GM12878 (cell line): ENCODE data around the gene DNAH5. TPM values are rescaled to one million over a fixed set of nuclear protein-coding genes. Genes with fewer than 3 reads are reported as not detected.

Experiments
- ATAC-seq: fragments of 200-7000 bp; cut with Tn5 transposase; 3 replicates; pipeline ENCODE4 v1.9.1; 2020; ENCODE audit warnings: mild to moderate bottlenecking, moderate library complexity
- BruUV-seq: library from RNA; stranded (reverse); fragments of 400-500 nt; replicated peaks from 2 replicates; lab custom pipeline; 2021; lab: Mats Ljungman, UMichigan
- CTCF ChIA-PET: fragments of 300-600 bp; sonication (Branson Sonifier 250); formaldehyde crosslinking; extraction: SDS; loops from one replicate; lab custom pipeline; 2021; ENCODE audit warnings: inconsistent platforms; lab: Yijun Ruan, JAX
- POLR2A ChIA-PET: fragments of 350-600 bp; formaldehyde crosslinking; extraction: SDS; loops from one replicate; lab custom pipeline; 2021; ENCODE audit warnings: inconsistent platforms; lab: Charles Lee
- RAD21 ChIA-PET: fragments of 300-600 bp; sonication (Branson Sonifier 250); formaldehyde crosslinking; loops from one replicate; lab custom pipeline; 2023; ENCODE audit warnings: antibody characterized with exemption; ENCODE audit not compliant: unreplicated experiment; lab: Charles Lee
- SMC1A ChIA-PET: fragments of 300-600 bp; sonication (Branson Sonifier 250); formaldehyde crosslinking; loops from one replicate; lab custom pipeline; 2023; ENCODE audit not compliant: unreplicated experiment, uncharacterized antibody; lab: Charles Lee
- DNase-seq: peaks from one replicate; pipeline ENCODE4 v3.0.0-alpha.2; 2011; ENCODE audit warnings: low read depth, low spot score
- FAIRE-seq: peaks from 3 replicates; lab custom pipeline; 2011; peaks lifted over from hg19 to GRCh38; lab: Jason Lieb, UNC
- H2AFZ ChIP-seq: 2 replicates; pipeline ENCODE4 v1.6.0; 2011; ENCODE audit warnings: low read depth, low read length, control low read depth; ENCODE audit not compliant: control insufficient read depth
- H3K27ac ChIP-seq: 2 replicates; pipeline ENCODE4 v1.5.1; 2011; ENCODE audit warnings: control low read depth; ENCODE audit not compliant: control insufficient read depth, insufficient read depth
- H3K27me3 ChIP-seq, 2 experiments: replicated peaks in 1 of 2; 2 replicates each; pipeline versions ENCODE4 v1.6.0 to v1.6.1; 2011; ENCODE audit warnings: low read length in 1 of 2; ENCODE audit not compliant: control insufficient read depth in 2 of 2, insufficient read depth in 2 of 2
- H3K36me3 ChIP-seq, 2 experiments: 2 replicates each; pipeline ENCODE4 v1.5.1; 2011; ENCODE audit warnings: low read length in 1 of 2; ENCODE audit not compliant: control insufficient read depth in 2 of 2, insufficient read depth in 2 of 2
- H3K4me1 ChIP-seq: 2 replicates; pipeline ENCODE4 v1.6.1; 2011; ENCODE audit warnings: mild to moderate bottlenecking, low read length, moderate library complexity, mixed read lengths; ENCODE audit not compliant: control insufficient read depth, insufficient read depth
- H3K4me2 ChIP-seq: 2 replicates; pipeline ENCODE4 v1.6.0; 2011; ENCODE audit warnings: control low read depth; ENCODE audit not compliant: control insufficient read depth, insufficient read depth
- H3K4me3 ChIP-seq: fragments of 200-600 bp; sonication (generic); 2 replicates; pipeline ENCODE4 v1.5.1; 2016
- H3K79me2 ChIP-seq: 2 replicates; pipeline ENCODE4 v1.6.0; 2011; ENCODE audit warnings: low read length; ENCODE audit not compliant: control insufficient read depth, insufficient read depth
- H3K9ac ChIP-seq: 2 replicates; pipeline ENCODE4 v1.8.0; 2011; ENCODE audit warnings: low read length, control low read depth, mixed read lengths; ENCODE audit not compliant: control insufficient read depth, insufficient read depth
- H3K9me3 ChIP-seq: replicated peaks from 3 replicates; pipeline ENCODE4 v1.5.1; 2011; ENCODE audit warnings: mild to moderate bottlenecking, low read length; ENCODE audit not compliant: control insufficient read depth, insufficient read depth
- H4K20me1 ChIP-seq: 2 replicates; pipeline ENCODE4 v1.6.0; 2011; ENCODE audit not compliant: control insufficient read depth, insufficient read depth
- GATAD2B ChIP-seq: fragments of 450-650 bp; conservative IDR thresholded peaks from 2 replicates; pipeline ENCODE4 v1.6.1; 2017; ENCODE audit warnings: low read depth, mild to moderate bottlenecking, moderate library complexity
- HCFC1 ChIP-seq: fragments of 150-350 bp; IDR thresholded peaks from 2 replicates; pipeline ENCODE4 v1.6.1; 2014; ENCODE audit warnings: low read length
- HDAC6 ChIP-seq: fragments of 200-600 bp; sonication (generic); IDR thresholded peaks from one replicate; pipeline ENCODE4 v1.8.0; 2017; ENCODE audit warnings: antibody characterized with exemption; ENCODE audit not compliant: unreplicated experiment
- MEF2B ChIP-seq: fragments of 450-650 bp; IDR thresholded peaks from 2 replicates; pipeline ENCODE4 v1.6.1; 2018; ENCODE audit warnings: mild to moderate bottlenecking, moderate library complexity; ENCODE audit not compliant: partially characterized antibody, poor library complexity, severe bottlenecking
- NFIC ChIP-seq: IDR thresholded peaks from 2 replicates; pipeline ENCODE4 v1.6.1; 2012; ENCODE audit warnings: low read depth, mild to moderate bottlenecking, inconsistent platforms, low read length, moderate library complexity
- RBBP5 ChIP-seq: fragments of 200-600 bp; sonication (generic); conservative IDR thresholded peaks from 2 replicates; pipeline ENCODE4 v1.6.1; 2016
- TCF12 ChIP-seq: IDR thresholded peaks from 2 replicates; pipeline ENCODE4 v1.6.1; 2011; ENCODE audit warnings: low read depth, mild to moderate bottlenecking, low read length
- ZNF384 ChIP-seq: IDR thresholded peaks from 2 replicates; pipeline ENCODE4 v1.6.1; 2012; ENCODE audit warnings: low read depth, mild to moderate bottlenecking, low read length, improper control_type of control experiment, borderline replicate concordance
- WGBS: methylation state at CpG from one replicate; pipeline ENCODE4 v1.1.6; 2016; ENCODE audit warnings: low lambda C conversion rate; ENCODE audit not compliant: insufficient replicate concordance, insufficient coverage; ENCODE audit errors: missing lambda C conversion rate; 5-methylcytosine and 5-hydroxymethylcytosine counted together
- in situ Hi-C: fragments of 300-500 bp; cut with MboI; formaldehyde crosslinking; loops from 9 replicates; pipeline ENCODE4 v1.14.3; 2018; ENCODE audit warnings: mixed read lengths
- intact Hi-C: fragments of 100-400 bp; cut with micrococcal nuclease; formaldehyde crosslinking; loops from one replicate; pipeline ENCODE4 v1.14.2; 2022; ENCODE audit not compliant: unreplicated experiment
- polyA plus RNA-seq, 11 experiments: library from polyadenylated mRNA; depleted of rRNA in 4 of 11; unstranded in 6 of 11; stranded (reverse) in 5 of 11; fragments of >200 nt; fragmentation: Nextera tagmentation in 4 of 11; fragmentation: Illumina TruSeq in 1 of 11; extraction: Ambion mirVana in 4 of 11; extraction: Trizol in 1 of 11; gene quantifications; 1 replicate in 1 of 11; 2 replicates in 10 of 11; pipeline versions ENCODE4 v1.2.1 to v1.2.3, GENCODE V29; 2011 to 2016; ENCODE audit warnings: inconsistent platforms in 2 of 11, missing spikeins in 2 of 11, low read depth in 1 of 11
- total RNA-seq, 4 experiments: library from RNA; depleted of rRNA in 3 of 4; stranded (reverse); fragments of >200 nt in 3 of 4; fragmentation: Illumina TruSeq in 1 of 4; extraction: Trizol in 1 of 4; gene quantifications; 2 replicates each; pipeline versions ENCODE4 v1.2.1 to v1.2.3, GENCODE V29; 2013 to 2021
- TF ChIP-seq, protein P1 (sequence below): fragments of 450-650 bp; IDR thresholded peaks from 2 replicates; pipeline ENCODE4 v1.6.1; 2018; ENCODE audit warnings: borderline replicate concordance, mild to moderate bottlenecking; ENCODE audit not compliant: partially characterized antibody

DNAH5 gene
- total and polyA plus RNA-seq, 10 of the 15 experiments (the other 5 are each of a cell fraction or from before 2014, with no cell fraction given) = under 0.01 to 0.30 (median 0.07) TPM; not detected in 7

DNA sequence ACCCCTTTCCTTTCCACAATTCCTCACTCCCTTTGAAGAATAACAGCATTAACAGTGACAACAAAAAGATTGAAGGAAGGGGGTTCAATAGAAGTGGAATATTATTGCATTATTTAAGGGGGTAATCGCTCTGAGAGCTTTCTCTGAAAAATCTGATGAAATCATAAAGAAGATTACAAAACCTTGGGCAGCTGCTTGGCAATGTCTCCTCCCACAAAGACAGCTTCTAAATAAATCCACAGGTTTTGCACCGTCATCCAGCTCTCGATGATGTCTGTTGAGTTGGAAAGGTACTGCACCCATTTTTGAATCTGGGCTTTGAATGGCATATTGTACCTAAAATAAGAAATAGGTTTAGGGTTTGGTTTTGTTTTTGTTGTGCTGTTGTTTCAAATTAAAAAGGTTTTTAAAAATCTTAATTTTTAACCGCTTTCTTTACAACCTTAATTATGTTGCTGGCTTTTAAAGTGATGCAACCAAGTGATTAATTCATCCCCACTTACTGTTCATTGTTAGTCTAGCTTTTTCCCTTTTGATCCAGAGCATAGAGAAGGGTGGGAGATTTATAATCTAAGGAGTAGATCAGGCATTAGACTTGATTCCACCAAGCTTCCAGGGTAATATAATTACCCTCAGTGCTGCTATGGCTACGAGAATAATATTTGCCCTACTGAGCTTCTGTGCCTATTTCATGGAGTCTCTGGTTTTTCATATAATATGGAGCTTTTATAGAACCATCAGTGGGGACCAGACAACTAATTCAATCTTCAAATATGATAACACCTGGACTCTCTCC, 85.0 kb downstream of the DNAH5 start (continued):
- TF ChIP-seq HCFC1 = no peak
- TF ChIP-seq, all 136 proteins: peak for 0

GRCh38 chr5:13843175-13843846, 101.2 kb downstream of the DNAH5 start:
- ChIA-PET CTCF (no interaction called here), SMC1A (no interaction called here)

More at GRCh38 chr5:13843175-13843846, 101.2 kb downstream of the DNAH5 start:
- Histone ChIP-seq H3K27me3 (no peaks in the 10 kb centered on the region), H2AFZ (no peak overlapping the region)
- intact Hi-C loops = no loop called here
- RAD21 ChIA-PET = no interaction called here
- FAIRE-seq = no peak
- TF ChIP-seq MEF2B (no peak), RBBP5 (no peak), HDAC6 (no peak), ZNF384 (no peak), TCF12 (no peak), NFIC (no peak), GATAD2B (no peak)
- TF ChIP-seq, protein P1, sequence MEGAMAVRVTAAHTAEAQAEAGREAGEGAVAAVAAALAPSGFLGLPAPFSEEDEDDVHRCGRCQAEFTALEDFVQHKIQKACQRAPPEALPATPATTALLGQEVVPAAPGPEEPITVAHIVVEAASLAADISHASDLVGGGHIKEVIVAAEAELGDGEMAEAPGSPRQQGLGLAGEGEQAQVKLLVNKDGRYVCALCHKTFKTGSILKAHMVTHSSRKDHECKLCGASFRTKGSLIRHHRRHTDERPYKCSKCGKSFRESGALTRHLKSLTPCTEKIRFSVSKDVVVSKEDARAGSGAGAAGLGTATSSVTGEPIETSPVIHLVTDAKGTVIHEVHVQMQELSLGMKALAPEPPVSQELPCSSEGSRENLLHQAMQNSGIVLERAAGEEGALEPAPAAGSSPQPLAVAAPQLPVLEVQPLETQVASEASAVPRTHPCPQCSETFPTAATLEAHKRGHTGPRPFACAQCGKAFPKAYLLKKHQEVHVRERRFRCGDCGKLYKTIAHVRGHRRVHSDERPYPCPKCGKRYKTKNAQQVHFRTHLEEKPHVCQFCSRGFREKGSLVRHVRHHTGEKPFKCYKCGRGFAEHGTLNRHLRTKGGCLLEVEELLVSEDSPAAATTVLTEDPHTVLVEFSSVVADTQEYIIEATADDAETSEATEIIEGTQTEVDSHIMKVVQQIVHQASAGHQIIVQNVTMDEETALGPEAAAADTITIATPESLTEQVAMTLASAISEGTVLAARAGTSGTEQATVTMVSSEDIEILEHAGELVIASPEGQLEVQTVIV = no peak
- TF ChIP-seq, all 136 proteins: peak for 0
- in situ Hi-C loops = no loop called here
- WGBS = 9% methylated on average over 6 of the region's 6 CpGs
- H3K27ac ChIP-seq = no peak overlapping the region
- no peaks in the 10 kb centered on the region for H3K79me2 ChIP-seq
- POLR2A ChIA-PET = no interaction called here
- H4K20me1 ChIP-seq = no peaks in the 10 kb centered on the region
- no peak overlapping the region for H3K9ac ChIP-seq
- H3K36me3 ChIP-seq = no peaks in the 10 kb centered on the region
- H3K4me3 ChIP-seq = no peak overlapping the region
- no peaks in the 10 kb centered on the region for H3K4me1 ChIP-seq
- BruUV-seq = no TSS peak
- no peak overlapping the region for H3K4me2 ChIP-seq
- DNase-seq = no peak
- ATAC-seq = no peak
- no peaks in the 10 kb centered on the region for H3K9me3 ChIP-seq
